Adipose tissue (tissue), 3 donors: ENCODE measurements around the gene SMTN. TPM values are rescaled to one million over a fixed set of nuclear protein-coding genes. Genes with fewer than 3 reads are reported as not detected.

Experiments used
- H3K27ac ChIP-seq: one replicate; pipeline ENCODE4 v1.5.1; 2013; ENCODE audit warnings: low read depth, low read length
- WGBS, 3 donors: extraction: QIAGEN DNeasy Blood & Tissue Kit; methylation state at CpG; one replicate each; pipeline ENCODE4 v1.1.7; 2013; 5-methylcytosine and 5-hydroxymethylcytosine counted together
- polyA plus RNA-seq, 3 donors: library from polyadenylated mRNA; stranded (reverse); fragments of 200-250 nt; gene quantifications; one replicate each; pipeline ENCODE4 v1.2.3, GENCODE V29; 2013
- donor health status: healthy with polysubstance abuse.
- donor health status: Bipolar disorder and iron deficiency.
- donor health status: healthy.

The SMTN gene
- polyA plus RNA-seq, 3 donors, result 17.6 to 139 (median 50.0) TPM

GRCh38 chr22:31120230-31120629, 39.1 kb downstream of the SMTN start:
- H3K27ac ChIP-seq, result no peak overlapping the region
- WGBS, 3 donors, result 77 to 89% (median 77%) methylated on average over 5 of the region's 5 CpGs

GRCh38 chr22:31120642-31121041, 39.5 kb downstream of the SMTN start:
- no peak overlapping the region for H3K27ac ChIP-seq
- WGBS, 3 donors, result 94 to 100% (median 95%) methylated on average over 1 of the region's 1 CpG

GRCh38 chr22:31121403-31121802, 40.3 kb downstream of the SMTN start:
- 95 to 96% (median 95%) methylated on average over 4 of the region's 4 CpGs for WGBS, 3 donors
- H3K27ac ChIP-seq, result no peak overlapping the region

GRCh38 chr22:31122196-31122531, 41.0 kb downstream of the SMTN start:
- WGBS, 3 donors, result 64 to 85% (median 78%) methylated on average over 2 of the region's 2 CpGs
- no peak overlapping the region for H3K27ac ChIP-seq

- no peak within 1 kb of the TSS for H3K27ac ChIP-seq
- 13 to 47% (median 29%) methylated on average over 9 to 10 of the region's 10 CpGs for whole genome bisulfite sequencing, 3 donors
Measured at GRCh38 chr22:31122532-31123291, 41.6 kb downstream of the SMTN start, which contains the start of gene INPP5J. INPP5J (plus strand) TSS chr22:31122966; CDS start chr22:31123015, 49 bp downstream.

- WGBS, 3 donors, result 46 to 76% (median 74%) methylated on average over 4 of the region's 4 CpGs
- H3K27ac ChIP-seq, result no peak overlapping the region
Measured at GRCh38 chr22:31123292-31123602, 42.1 kb downstream of the SMTN start.

GRCh38 chr22:31124290-31124689, 43.2 kb downstream of the SMTN start:
- no peak overlapping the region for H3K27ac ChIP-seq
- 71 to 76% (median 74%) methylated on average over 3 of the region's 3 CpGs for WGBS, 3 donors

GRCh38 chr22:31124811-31125465, 43.8 kb downstream of the SMTN start:
- H3K27ac ChIP-seq, result no peak overlapping the region
- WGBS, 3 donors, result 81 to 88% (median 88%) methylated on average over 13 to 14 of the region's 14 CpGs

- no peak overlapping the region for H3K27ac ChIP-seq
- WGBS, 3 donors, result 82 to 89% (median 84%) methylated on average over 12 of the region's 12 CpGs
Measured at GRCh38 chr22:31125521-31126117, 44.5 kb downstream of the SMTN start.

GRCh38 chr22:31126128-31126868, 45.2 kb downstream of the SMTN start:
- WGBS, 3 donors, result 89 to 93% (median 89%) methylated on average over 21 to 22 of the region's 22 CpGs
- no peak overlapping the region for H3K27ac ChIP-seq

- H3K27ac ChIP-seq, result no peak overlapping the region
- 76 to 81% (median 78%) methylated on average over 8 to 13 of the region's 13 CpGs for whole genome bisulfite sequencing, 3 donors
Measured at GRCh38 chr22:31126869-31127175, 45.7 kb downstream of the SMTN start.

GRCh38 chr22:31127181-31127772, 46.2 kb downstream of the SMTN start:
- WGBS, 3 donors, result 34 to 82% (median 42%) methylated on average over 19 of the region's 19 CpGs

GRCh38 chr22:31128156-31128555, 47.0 kb downstream of the SMTN start:
- H3K27ac ChIP-seq, result no peak overlapping the region
- 87 to 93% (median 93%) methylated on average over 6 to 7 of the region's 7 CpGs for WGBS, 3 donors

More at GRCh38 chr22:31127181-31127772, 46.2 kb downstream of the SMTN start:
- no peak overlapping the region for H3K27ac ChIP-seq

- WGBS, 3 donors, result 67 to 88% (median 86%) methylated on average over 2 of the region's 2 CpGs
- no peak overlapping the region for H3K27ac ChIP-seq
Measured at GRCh38 chr22:31130873-31131272, 49.8 kb downstream of the SMTN start.

- 94 to 98% (median 97%) methylated on average over 19 of the region's 19 CpGs for WGBS, 3 donors
- H3K27ac ChIP-seq, result no peak overlapping the region
Measured at GRCh38 chr22:31133911-31134310, 52.8 kb downstream of the SMTN start.

GRCh38 chr22:31134688-31135087, 53.6 kb downstream of the SMTN start:
- WGBS, 3 donors, result 89 to 93% (median 91%) methylated on average over 4 of the region's 4 CpGs
- no peak overlapping the region for H3K27ac ChIP-seq

- WGBS, 3 donors, result 91 to 95% (median 94%) methylated on average over 6 of the region's 6 CpGs
- H3K27ac ChIP-seq, result no peak overlapping the region
Measured at GRCh38 chr22:31135706-31136105, 54.6 kb downstream of the SMTN start.

GRCh38 chr22:31136155-31136554, 55.0 kb downstream of the SMTN start:
- H3K27ac ChIP-seq, result no peak overlapping the region
- 73 to 87% (median 86%) methylated on average over 9 of the region's 9 CpGs for WGBS, 3 donors

GRCh38 chr22:31136711-31137110, 55.6 kb downstream of the SMTN start:
- WGBS, 3 donors, result 90 to 94% (median 93%) methylated on average over 13 to 16 of the region's 16 CpGs
- no peak overlapping the region for H3K27ac ChIP-seq
